Psoas muscle (tissue), 8 donors: ENCODE measurements around the gene HDGF. TPM values are rescaled to one million over a fixed set of nuclear protein-coding genes. Genes with fewer than 3 reads are reported as not detected.
A peak's percentile ranks its signal among the peaks of the same experiment; 100 is the strongest.

Experiments used
- ATAC-seq, 4 donors: fragments of 200-7000 bp; cut with Tn5 transposase; one replicate each; pipeline ENCODE4 v1.9.1; 2020; ENCODE audit warnings: moderate library complexity in 3 of 4, mild to moderate bottlenecking in 2 of 4
- DNase-seq, 2 donors: peaks; one replicate each; pipeline ENCODE4 v3.0.0-alpha.2; 2020
- H3K27ac ChIP-seq: fragments of 200-600 bp; one replicate; pipeline ENCODE4 v1.8.0; 2022
- H3K27me3 ChIP-seq, 3 donors: fragments of 200-600 bp in 1 of 3; one replicate each; pipeline versions ENCODE4 v1.6.1 to v1.8.0; 2013 to 2022; ENCODE audit warnings: low read length in 2 of 3, mild to moderate bottlenecking in 2 of 3, moderate library complexity in 1 of 3; ENCODE audit not compliant: insufficient read depth in 3 of 3
- H3K36me3 ChIP-seq, 2 donors: fragments of 200-600 bp in 1 of 2; one replicate each; pipeline versions ENCODE4 v1.6.1 to v1.8.0; 2013 to 2022; ENCODE audit warnings: low read depth in 1 of 2, mild to moderate bottlenecking in 1 of 2, moderate library complexity in 1 of 2; ENCODE audit not compliant: insufficient read depth in 1 of 2
- H3K4me1 ChIP-seq: fragments of 200-600 bp; one replicate; pipeline ENCODE4 v1.8.0; 2022
- H3K4me3 ChIP-seq: fragments of 200-600 bp; one replicate; pipeline ENCODE4 v1.8.0; 2022; ENCODE audit warnings: mild to moderate bottlenecking
- H3K9me3 ChIP-seq: fragments of 200-600 bp; one replicate; pipeline ENCODE4 v1.8.0; 2022
- WGBS, 3 donors: extraction: QIAGEN DNeasy Blood & Tissue Kit; methylation state at CpG; one replicate each; pipeline versions ENCODE4 v1.1.6 to v1.1.7; 2013; 5-methylcytosine and 5-hydroxymethylcytosine counted together
- intact Hi-C, 2 donors: fragments of 100-400 bp; cut with DNase I; formaldehyde crosslinking; loops; one replicate each; pipeline versions ENCODE4 v1.11.0 to v1.14.2; 2022
- polyA plus RNA-seq, 3 donors: library from polyadenylated mRNA; stranded (reverse); fragments of 200-250 nt; gene quantifications; one replicate each; pipeline ENCODE4 v1.2.3, GENCODE V29; 2013
- total RNA-seq, 4 donors: library from RNA; stranded (reverse); fragmentation: NEBNext Ultra II Directional in 2 of 4; extraction: Animal tissue kit (Norgen Biotek cat#: 25700) in 2 of 4; gene quantifications; one replicate each; pipeline versions ENCODE4 v1.2.1 to v1.2.4, GENCODE V29; 2021 to 2023
- TF ChIP-seq, protein P1 (sequence below): fragments of 200-600 bp; IDR thresholded peaks from one replicate; pipeline ENCODE4 v1.8.0; 2022; ENCODE audit warnings: antibody characterized with exemption
- donor health status: healthy with polysubstance abuse.
- donor health status: DM: no; HTN: no; CAD: no; lungs with moderate emphysema.
- donor health status: Bipolar disorder and iron deficiency.
- donor health status: healthy.
- donor health status: DM: yes; HTN: yes; CAD: no.
- donor health status: DM: no; HTN: no; CAD: no.
- donor health status: DM: no; HTN: no; CAD: no.
- donor health status: DM: yes; HTN: yes; CAD: no.

HDGF gene
- total and polyA plus RNA-seq, 7 donors = 161 to 367 (median 198) TPM

DNA sequence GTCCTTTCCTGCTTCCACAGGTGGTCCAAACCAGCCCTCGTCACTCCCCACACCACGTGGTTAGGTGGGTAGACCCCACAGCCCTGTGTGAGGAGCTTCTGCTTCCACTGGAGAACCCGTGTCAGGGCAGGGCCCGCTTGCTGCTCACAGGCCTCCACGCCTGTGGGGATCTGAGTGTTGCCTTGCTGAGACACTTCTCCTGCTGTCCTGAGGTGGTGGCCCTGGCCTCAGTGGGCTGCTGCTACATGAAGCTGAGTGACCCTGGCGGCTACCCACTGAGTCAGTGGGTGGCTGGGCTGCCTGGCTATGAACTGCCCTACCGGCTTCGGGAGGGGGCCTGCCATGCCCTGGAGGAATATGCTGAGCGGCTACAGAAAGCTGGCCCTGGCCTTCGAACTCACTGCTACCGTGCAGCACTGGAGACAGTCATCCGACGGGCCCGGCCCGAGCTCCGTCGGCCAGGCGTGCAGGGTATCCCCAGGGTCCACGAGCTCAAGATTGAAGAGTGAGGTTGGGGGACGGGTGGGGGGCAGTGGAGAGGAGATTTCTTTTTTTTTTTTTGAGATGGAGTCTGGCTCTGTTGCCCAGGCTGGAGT, 17.4 kb downstream of the HDGF start:
- peaks cover 15 to 76% of the 10 kb centered on the region in 2 donors for H3K36me3 ChIP-seq
- TF ChIP-seq, protein P1, sequence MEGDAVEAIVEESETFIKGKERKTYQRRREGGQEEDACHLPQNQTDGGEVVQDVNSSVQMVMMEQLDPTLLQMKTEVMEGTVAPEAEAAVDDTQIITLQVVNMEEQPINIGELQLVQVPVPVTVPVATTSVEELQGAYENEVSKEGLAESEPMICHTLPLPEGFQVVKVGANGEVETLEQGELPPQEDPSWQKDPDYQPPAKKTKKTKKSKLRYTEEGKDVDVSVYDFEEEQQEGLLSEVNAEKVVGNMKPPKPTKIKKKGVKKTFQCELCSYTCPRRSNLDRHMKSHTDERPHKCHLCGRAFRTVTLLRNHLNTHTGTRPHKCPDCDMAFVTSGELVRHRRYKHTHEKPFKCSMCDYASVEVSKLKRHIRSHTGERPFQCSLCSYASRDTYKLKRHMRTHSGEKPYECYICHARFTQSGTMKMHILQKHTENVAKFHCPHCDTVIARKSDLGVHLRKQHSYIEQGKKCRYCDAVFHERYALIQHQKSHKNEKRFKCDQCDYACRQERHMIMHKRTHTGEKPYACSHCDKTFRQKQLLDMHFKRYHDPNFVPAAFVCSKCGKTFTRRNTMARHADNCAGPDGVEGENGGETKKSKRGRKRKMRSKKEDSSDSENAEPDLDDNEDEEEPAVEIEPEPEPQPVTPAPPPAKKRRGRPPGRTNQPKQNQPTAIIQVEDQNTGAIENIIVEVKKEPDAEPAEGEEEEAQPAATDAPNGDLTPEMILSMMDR = no peak
- intact Hi-C loops = no loop called here

DNA sequence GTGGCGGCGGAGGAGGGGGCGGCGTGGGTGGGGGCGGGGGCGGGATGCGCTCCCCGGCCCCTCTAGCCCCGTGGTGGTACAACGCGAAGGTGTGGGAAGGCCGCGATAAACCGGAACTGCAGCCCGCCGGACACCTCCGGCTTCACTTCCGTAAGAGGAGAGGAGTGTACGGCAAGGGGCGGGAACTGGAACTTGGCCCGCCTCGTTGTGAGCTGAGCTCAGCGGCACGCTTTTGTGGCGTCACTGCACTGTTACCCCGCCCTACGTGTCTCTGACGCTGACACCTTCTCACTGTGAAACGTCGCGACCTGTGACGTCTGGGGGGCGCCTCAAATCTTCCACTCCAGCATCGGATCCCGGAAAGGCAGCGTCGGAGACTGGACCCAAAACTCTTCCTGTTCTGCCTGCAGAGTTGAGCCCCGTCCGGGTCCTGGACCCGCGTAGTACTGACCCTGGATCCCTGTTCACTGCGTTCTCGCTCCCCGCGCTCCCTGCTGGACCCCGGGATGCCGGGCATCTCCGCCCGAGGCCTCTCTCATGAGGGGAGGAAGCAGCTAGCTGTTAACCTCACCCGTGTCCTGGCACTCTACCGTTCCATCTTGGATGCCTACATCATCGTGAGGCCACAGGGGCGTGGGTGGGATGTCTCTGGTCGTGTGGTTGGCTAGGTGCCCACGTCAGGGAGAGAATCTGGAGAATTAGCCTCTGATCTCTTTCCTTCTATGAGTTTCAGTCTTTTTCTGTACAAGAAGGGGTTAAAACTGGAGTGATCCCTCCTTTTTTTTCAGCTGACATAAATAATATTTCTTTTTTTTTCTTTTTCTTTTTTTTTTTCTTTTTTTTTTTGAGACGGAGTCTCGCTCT, 22.6 kb downstream of the HDGF start, which contains the start of gene ISG20L2:
ISG20L2 (minus strand) TSS at position 168 of the 864 bp plus-strand sequence. CDS start 1,114 bp downstream, outside the sequence.
- TF ChIP-seq, protein P1 = no peak
- H3K4me3 ChIP-seq = peak within 1 kb of the TSS; percentile 80
- peak; percentile 97 to 99 for DNase-seq
- intact Hi-C loops = loop anchor here (2.0 to 5.0 kb wide), 2 partner anchors 38 to 40 kb away; partner anchors contain the start of gene PRCC (in 1 of the 2)
- no peaks in the 10 kb centered on the region for H3K9me3 ChIP-seq
- H3K4me1 ChIP-seq = peaks cover 45% of the 10 kb centered on the region
- peak; percentile 92 to 94 (median 94) for ATAC-seq
- peaks cover 9 to 51% of the 10 kb centered on the region in 2 donors for H3K36me3 ChIP-seq
- H3K27me3 ChIP-seq = no peaks in the 10 kb centered on the region
- H3K27ac ChIP-seq = peak within 1 kb of the TSS; percentile 99
- 2% methylated on average over 46 to 57 of the region's 57 CpGs for WGBS, 3 donors

More for the DNA sequence above, 17.4 kb downstream of the HDGF start:
- Histone ChIP-seq H3K4me1 (peaks cover 9% of the 10 kb centered on the region), H3K27me3 (no peaks in the 10 kb centered on the region), H3K9me3 (no peaks in the 10 kb centered on the region), H3K27ac (no peak overlapping the region), H3K4me3 (no peak overlapping the region)
- 92 to 93% (median 92%) methylated on average over 20 of the region's 20 CpGs for WGBS, 3 donors
- ATAC-seq (no peak), DNase-seq (no peak)

DNA sequence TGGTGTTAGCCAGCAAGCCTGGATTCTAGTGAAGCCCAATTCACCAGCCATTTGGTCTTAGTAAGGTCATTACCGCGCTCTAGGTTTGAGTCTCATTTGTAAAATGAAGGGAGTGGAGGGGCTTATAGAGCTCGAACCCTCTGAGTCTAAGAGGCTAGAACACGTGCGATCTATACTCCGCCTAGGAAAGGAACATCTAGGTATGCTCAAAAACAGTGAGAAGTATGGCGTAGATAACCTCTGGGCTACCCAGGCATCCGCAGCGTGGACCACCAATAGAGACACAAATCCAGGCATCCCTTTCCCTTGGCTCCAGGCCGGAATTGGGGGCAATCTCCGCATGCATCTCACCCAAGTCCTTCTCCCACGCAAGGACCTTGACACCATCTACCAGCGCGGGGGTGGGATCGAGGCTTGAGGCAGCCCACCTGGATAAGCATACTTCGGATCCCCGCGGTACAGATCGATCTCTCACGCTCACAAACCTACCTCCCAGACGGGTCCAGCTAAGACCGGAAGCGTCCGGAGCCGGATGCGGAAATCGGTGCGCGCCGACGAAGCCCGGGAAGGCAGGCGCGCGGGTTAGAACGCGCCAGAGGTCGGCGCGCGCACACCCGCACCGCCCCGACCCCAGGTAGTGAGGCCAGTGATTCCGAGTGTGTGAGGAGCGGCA, 23.4 kb downstream of the HDGF start, which contains the start of gene METTL25B:
METTL25B (plus strand) TSS at position 544 of the 673 bp plus-strand sequence. CDS start 636 bp downstream, outside the sequence.
- intact Hi-C loops = loop anchor here (2.0 to 5.0 kb wide), 3 partner anchors 39 to 69 kb away; partner anchors contain the start of gene PRCC (in 1 of the 2)
- 1% methylated on average over 31 to 46 of the region's 46 CpGs for WGBS, 3 donors

DNA sequence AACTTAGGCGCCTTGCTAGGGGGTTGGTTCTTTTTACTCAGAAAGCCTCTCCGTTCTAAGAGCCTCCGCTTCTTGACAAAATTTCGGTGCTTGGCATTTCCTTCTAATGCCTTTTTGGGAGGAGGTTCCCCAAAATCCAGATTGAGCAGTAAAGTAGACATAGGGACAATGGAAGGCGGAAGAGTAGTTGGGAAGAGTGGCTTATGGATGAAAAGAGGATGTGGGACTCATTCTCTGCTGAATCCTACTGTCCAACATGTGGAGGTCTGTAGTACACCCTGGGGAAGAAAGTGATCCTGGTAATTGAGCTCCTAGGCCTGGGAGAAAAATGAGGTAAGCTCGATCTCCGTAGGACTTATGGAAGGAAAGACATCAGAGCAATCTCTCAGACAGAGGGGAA, 24.0 kb downstream of the HDGF start:
- TF ChIP-seq, protein P1 = no peak
- intact Hi-C loops = loop anchor here (2.0 to 5.0 kb wide), 2 partner anchors 40 to 69 kb away; partner anchors contain the start of gene PRCC (in 1 of the 2)
- DNase-seq = no peak
- Histone ChIP-seq H3K27ac (peak overlapping the region; percentile 99), H3K4me1 (peaks cover 45% of the 10 kb centered on the region), H3K4me3 (peak overlapping the region; percentile 80), H3K27me3 (no peaks in the 10 kb centered on the region), H3K36me3 (peaks cover 9 to 51% of the 10 kb centered on the region in 2 donors), H3K9me3 (no peaks in the 10 kb centered on the region)
- no peak for ATAC-seq
- WGBS, 3 donors = 49 to 53% (median 52%) methylated on average over 7 of the region's 7 CpGs

More for the DNA sequence above, 23.4 kb downstream of the HDGF start, which contains the start of gene METTL25B:
- H3K36me3 ChIP-seq = peaks cover 12 to 51% of the 10 kb centered on the region in 2 donors
- peaks cover 45% of the 10 kb centered on the region for H3K4me1 ChIP-seq
- peak within 1 kb of the TSS; percentile 99 for H3K27ac ChIP-seq
- H3K9me3 ChIP-seq = no peaks in the 10 kb centered on the region
- H3K4me3 ChIP-seq = peak within 1 kb of the TSS; percentile 80
- peak; percentile 82 to 87 (median 84) for ATAC-seq
- TF ChIP-seq, protein P1 = no peak
- DNase-seq = peak; percentile 88 to 92
- H3K27me3 ChIP-seq = no peaks in the 10 kb centered on the region
